Astrocyte (in vitro differentiated cells and primary cell): ENCODE results near the gene OR5AP2.
"Not testable (repeated sequence)": the region's sequence is repeated elsewhere in the genome, so short reads cannot be mapped to it uniquely, and the experiment has no call there.

Experiments
- EZH2 ChIP-seq: IDR thresholded peaks from 2 replicates; pipeline ENCODE4 v1.6.1; 2012; ENCODE audit warnings: mild to moderate bottlenecking, low read length, inconsistent platforms; ENCODE audit not compliant: insufficient read depth
- TF ChIP-seq, protein P1 (sequence below): IDR thresholded peaks from 2 replicates; pipeline ENCODE4 v1.5.1; 2011; ENCODE audit warnings: low read depth, mild to moderate bottlenecking, inconsistent platforms, low read length, moderate library complexity; ENCODE audit not compliant: insufficient read depth

DNA sequence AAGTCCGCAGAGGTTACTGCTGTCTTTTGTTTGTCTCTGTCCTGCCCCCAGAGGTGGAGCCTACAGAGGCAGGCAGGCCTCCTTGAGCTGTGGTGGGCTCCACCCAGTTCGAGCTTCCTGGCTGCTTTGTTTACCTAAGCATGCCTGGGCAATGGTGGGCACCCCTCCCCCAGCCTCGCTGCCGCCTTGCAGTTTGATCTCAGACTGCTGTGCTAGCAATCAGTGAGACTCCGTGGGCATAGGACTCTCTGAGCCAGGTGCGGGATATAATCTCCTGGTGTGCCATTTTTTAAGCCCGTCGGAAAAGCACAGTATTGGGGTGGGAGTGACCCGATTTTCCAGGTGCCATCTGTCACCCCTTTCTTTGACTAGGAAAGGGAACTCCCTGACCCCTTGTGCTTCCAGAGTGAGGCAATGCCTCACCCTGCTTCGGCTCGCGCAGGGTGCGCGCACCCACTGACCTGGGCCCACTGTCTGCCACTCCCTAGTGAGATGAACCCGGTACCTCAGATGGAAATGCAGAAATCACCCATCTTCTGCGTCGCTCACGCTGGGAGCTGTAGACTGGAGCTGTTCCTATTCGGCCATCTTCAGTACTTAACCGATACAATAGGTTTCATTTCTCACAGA, 50.0 kb downstream of the OR5AP2 start:
- TF ChIP-seq EZH2, result not testable (repeated sequence)
- TF ChIP-seq, protein P1, sequence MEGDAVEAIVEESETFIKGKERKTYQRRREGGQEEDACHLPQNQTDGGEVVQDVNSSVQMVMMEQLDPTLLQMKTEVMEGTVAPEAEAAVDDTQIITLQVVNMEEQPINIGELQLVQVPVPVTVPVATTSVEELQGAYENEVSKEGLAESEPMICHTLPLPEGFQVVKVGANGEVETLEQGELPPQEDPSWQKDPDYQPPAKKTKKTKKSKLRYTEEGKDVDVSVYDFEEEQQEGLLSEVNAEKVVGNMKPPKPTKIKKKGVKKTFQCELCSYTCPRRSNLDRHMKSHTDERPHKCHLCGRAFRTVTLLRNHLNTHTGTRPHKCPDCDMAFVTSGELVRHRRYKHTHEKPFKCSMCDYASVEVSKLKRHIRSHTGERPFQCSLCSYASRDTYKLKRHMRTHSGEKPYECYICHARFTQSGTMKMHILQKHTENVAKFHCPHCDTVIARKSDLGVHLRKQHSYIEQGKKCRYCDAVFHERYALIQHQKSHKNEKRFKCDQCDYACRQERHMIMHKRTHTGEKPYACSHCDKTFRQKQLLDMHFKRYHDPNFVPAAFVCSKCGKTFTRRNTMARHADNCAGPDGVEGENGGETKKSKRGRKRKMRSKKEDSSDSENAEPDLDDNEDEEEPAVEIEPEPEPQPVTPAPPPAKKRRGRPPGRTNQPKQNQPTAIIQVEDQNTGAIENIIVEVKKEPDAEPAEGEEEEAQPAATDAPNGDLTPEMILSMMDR, result not testable (repeated sequence)
